GM18505 (cell line): ENCODE data around the gene CSF1.

Experiments used
- ATAC-seq: cut with Tn5 transposase; IDR thresholded peaks from one replicate; pipeline ENCODE4 v1.9.1; 2021; ENCODE audit not compliant: unreplicated experiment
- POLR2A ChIP-seq: IDR thresholded peaks from 4 replicates; pipeline ENCODE4 v1.6.1; 2011; ENCODE audit warnings: borderline replicate concordance; ENCODE audit not compliant: insufficient read depth, insufficient read length; ENCODE audit errors: extremely low read depth

Gene CSF1

GRCh38 chr1:109925159-109925990 lies 14.7 kb downstream of the CSF1 start:
- ATAC-seq = no peak
- TF ChIP-seq POLR2A = no peak

GRCh38 chr1:109926662-109927300 lies 16.1 kb downstream of the CSF1 start:
- ATAC-seq = no peak
- TF ChIP-seq POLR2A = no peak

- peak; percentile 27 for TF ChIP-seq POLR2A
- no peak for ATAC-seq
Measured at GRCh38 chr1:109927356-109927755, 16.7 kb downstream of the CSF1 start.

GRCh38 chr1:109927911-109928321 lies 17.3 kb downstream of the CSF1 start:
- no peak for ATAC-seq

GRCh38 chr1:109928591-109929111 lies 18.0 kb downstream of the CSF1 start:
- no peak for TF ChIP-seq POLR2A
- ATAC-seq = no peak

More at GRCh38 chr1:109927911-109928321, 17.3 kb downstream of the CSF1 start:
- TF ChIP-seq POLR2A = no peak

GRCh38 chr1:109929170-109929569 lies 18.5 kb downstream of the CSF1 start:
- TF ChIP-seq POLR2A = no peak
- ATAC-seq = no peak

- no peak for ATAC-seq
- no peak for TF ChIP-seq POLR2A
Measured at GRCh38 chr1:109929588-109930251, 19.1 kb downstream of the CSF1 start.

GRCh38 chr1:109930252-109930993 lies 19.8 kb downstream of the CSF1 start:
- no peak for ATAC-seq
- no peak for TF ChIP-seq POLR2A

- ATAC-seq = no peak
- peak; percentile 27 for TF ChIP-seq POLR2A
Measured at GRCh38 chr1:109931189-109931731, 20.6 kb downstream of the CSF1 start.

GRCh38 chr1:109931911-109932636 lies 21.4 kb downstream of the CSF1 start:
- ATAC-seq = no peak
- no peak for TF ChIP-seq POLR2A

- no peak for TF ChIP-seq POLR2A
- ATAC-seq = no peak
Measured at GRCh38 chr1:109932679-109933078, 22.0 kb downstream of the CSF1 start.

GRCh38 chr1:109933856-109934711 lies 23.4 kb downstream of the CSF1 start:
- ATAC-seq = no peak
- no peak for TF ChIP-seq POLR2A

- TF ChIP-seq POLR2A = no peak
- ATAC-seq = no peak
Measured at GRCh38 chr1:109935451-109935900, 24.8 kb downstream of the CSF1 start.
